WTC11 (cell line): ENCODE results near the gene EFHD1.

Experiments used
- ELF4 ChIP-seq: sonication (generic); formaldehyde crosslinking; IDR thresholded peaks from 2 replicates; pipeline ENCODE4 v1.8.1; 2022; ENCODE audit warnings: low read depth, mild to moderate bottlenecking, moderate library complexity, missing genetic modification reagents
- ESRRA ChIP-seq: sonication (generic); formaldehyde crosslinking; IDR thresholded peaks from 2 replicates; pipeline ENCODE4 v1.8.1; 2022; ENCODE audit warnings: mild to moderate bottlenecking, missing genetic modification reagents, borderline replicate concordance
- JUN ChIP-seq: sonication (generic); formaldehyde crosslinking; IDR thresholded peaks from 2 replicates; pipeline ENCODE4 v1.8.0; 2023; ENCODE audit warnings: mild to moderate bottlenecking, missing genetic modification reagents
- NFYB ChIP-seq: sonication (generic); formaldehyde crosslinking; conservative IDR thresholded peaks from 2 replicates; pipeline ENCODE4 v1.8.0; 2022; ENCODE audit warnings: low read depth, missing genetic modification reagents
- SMAD3 ChIP-seq: sonication (generic); formaldehyde crosslinking; IDR thresholded peaks from 2 replicates; pipeline ENCODE4 v1.8.0; 2022; ENCODE audit warnings: missing genetic modification reagents, mild to moderate bottlenecking, borderline replicate concordance
- TCF7 ChIP-seq: sonication (generic); formaldehyde crosslinking; IDR thresholded peaks from 2 replicates; pipeline ENCODE4 v1.8.0; 2022; ENCODE audit warnings: mild to moderate bottlenecking, low read depth, missing genetic modification reagents, moderate library complexity
- ZNF317 ChIP-seq: sonication (generic); formaldehyde crosslinking; IDR thresholded peaks from 2 replicates; pipeline ENCODE4 v1.8.1; 2023; ENCODE audit warnings: low read depth, mild to moderate bottlenecking, moderate library complexity, missing genetic modification reagents, borderline replicate concordance
- TF ChIP-seq, protein P1 (sequence below): sonication (generic); formaldehyde crosslinking; IDR thresholded peaks from 2 replicates; pipeline ENCODE4 v1.8.0; 2022; ENCODE audit warnings: mild to moderate bottlenecking, missing genetic modification reagents
- TF ChIP-seq, protein P2 (sequence below): sonication (generic); formaldehyde crosslinking; IDR thresholded peaks from 2 replicates; pipeline ENCODE4 v1.8.0; 2023; ENCODE audit warnings: mild to moderate bottlenecking, missing genetic modification reagents
- TF ChIP-seq, protein P3 (sequence below): sonication (generic); formaldehyde crosslinking; IDR thresholded peaks from 2 replicates; pipeline ENCODE4 v1.8.1; 2023; ENCODE audit warnings: mild to moderate bottlenecking, missing genetic modification reagents, moderate library complexity

DNA sequence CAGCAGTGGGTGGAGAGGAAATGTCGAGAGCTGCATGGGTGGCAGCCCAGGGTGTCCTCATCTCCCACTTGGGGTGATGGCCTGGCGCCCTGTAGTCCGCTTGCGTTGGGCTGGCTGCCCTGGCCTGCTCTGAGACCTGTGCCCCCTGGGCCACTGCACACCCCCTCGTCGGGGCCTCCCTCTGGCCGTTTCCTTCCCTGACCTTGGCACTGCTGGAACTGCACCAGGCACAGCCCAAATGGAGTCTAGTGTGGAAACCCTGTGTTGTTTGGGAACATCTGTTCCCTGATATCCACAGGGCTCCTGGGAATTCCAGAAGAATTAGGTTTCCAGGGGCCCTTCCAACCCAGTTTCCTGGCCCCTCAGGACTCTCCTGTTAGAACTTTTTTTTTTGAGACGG, 13.9 kb downstream of the EFHD1 start:
- TF ChIP-seq, protein P1, sequence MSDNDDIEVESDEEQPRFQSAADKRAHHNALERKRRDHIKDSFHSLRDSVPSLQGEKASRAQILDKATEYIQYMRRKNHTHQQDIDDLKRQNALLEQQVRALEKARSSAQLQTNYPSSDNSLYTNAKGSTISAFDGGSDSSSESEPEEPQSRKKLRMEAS, result no peak
- TF ChIP-seq TCF7 (CRISPR knock-in tag), result no peak
- TF ChIP-seq NFYB (CRISPR knock-in tag), result no peak
- TF ChIP-seq, protein P2, sequence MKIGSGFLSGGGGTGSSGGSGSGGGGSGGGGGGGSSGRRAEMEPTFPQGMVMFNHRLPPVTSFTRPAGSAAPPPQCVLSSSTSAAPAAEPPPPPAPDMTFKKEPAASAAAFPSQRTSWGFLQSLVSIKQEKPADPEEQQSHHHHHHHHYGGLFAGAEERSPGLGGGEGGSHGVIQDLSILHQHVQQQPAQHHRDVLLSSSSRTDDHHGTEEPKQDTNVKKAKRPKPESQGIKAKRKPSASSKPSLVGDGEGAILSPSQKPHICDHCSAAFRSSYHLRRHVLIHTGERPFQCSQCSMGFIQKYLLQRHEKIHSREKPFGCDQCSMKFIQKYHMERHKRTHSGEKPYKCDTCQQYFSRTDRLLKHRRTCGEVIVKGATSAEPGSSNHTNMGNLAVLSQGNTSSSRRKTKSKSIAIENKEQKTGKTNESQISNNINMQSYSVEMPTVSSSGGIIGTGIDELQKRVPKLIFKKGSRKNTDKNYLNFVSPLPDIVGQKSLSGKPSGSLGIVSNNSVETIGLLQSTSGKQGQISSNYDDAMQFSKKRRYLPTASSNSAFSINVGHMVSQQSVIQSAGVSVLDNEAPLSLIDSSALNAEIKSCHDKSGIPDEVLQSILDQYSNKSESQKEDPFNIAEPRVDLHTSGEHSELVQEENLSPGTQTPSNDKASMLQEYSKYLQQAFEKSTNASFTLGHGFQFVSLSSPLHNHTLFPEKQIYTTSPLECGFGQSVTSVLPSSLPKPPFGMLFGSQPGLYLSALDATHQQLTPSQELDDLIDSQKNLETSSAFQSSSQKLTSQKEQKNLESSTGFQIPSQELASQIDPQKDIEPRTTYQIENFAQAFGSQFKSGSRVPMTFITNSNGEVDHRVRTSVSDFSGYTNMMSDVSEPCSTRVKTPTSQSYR (CRISPR knock-in tag), result no peak
- TF ChIP-seq ELF4 (CRISPR knock-in tag), result no peak
- TF ChIP-seq, protein P3, sequence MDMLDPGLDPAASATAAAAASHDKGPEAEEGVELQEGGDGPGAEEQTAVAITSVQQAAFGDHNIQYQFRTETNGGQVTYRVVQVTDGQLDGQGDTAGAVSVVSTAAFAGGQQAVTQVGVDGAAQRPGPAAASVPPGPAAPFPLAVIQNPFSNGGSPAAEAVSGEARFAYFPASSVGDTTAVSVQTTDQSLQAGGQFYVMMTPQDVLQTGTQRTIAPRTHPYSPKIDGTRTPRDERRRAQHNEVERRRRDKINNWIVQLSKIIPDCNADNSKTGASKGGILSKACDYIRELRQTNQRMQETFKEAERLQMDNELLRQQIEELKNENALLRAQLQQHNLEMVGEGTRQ, result no peak
- TF ChIP-seq SMAD3 (CRISPR knock-in tag), result no peak
- TF ChIP-seq ESRRA (CRISPR knock-in tag), result no peak
- no peak for TF ChIP-seq ZNF317
- no peak for TF ChIP-seq JUN (CRISPR knock-in tag)
